Esophagus (tissue), 2 donors: ENCODE results near the gene AKNA. TPM values are rescaled to one million over a fixed set of nuclear protein-coding genes. Genes with fewer than 3 reads are reported as not detected.
"Not testable (repeated sequence)": the region's sequence is repeated elsewhere in the genome, so short reads cannot be mapped to it uniquely, and the experiment has no call there.

ENCODE experiments used
- H3K27ac ChIP-seq, 2 donors: one replicate each; pipeline ENCODE4 v1.5.1; 2013; ENCODE audit warnings: low read depth in 2 of 2, mild to moderate bottlenecking in 2 of 2, inconsistent platforms in 1 of 2, low read length in 1 of 2, moderate library complexity in 1 of 2
- H3K27me3 ChIP-seq, 2 donors: one replicate each; pipeline ENCODE4 v1.6.1; 2013; ENCODE audit warnings: low read length in 2 of 2, control low read depth in 1 of 2, mild to moderate bottlenecking in 1 of 2; ENCODE audit not compliant: insufficient read depth in 2 of 2, control insufficient read depth in 1 of 2
- H3K36me3 ChIP-seq, 2 donors: one replicate each; pipeline ENCODE4 v1.6.1; 2013; ENCODE audit warnings: low read length in 1 of 2; ENCODE audit not compliant: control insufficient read depth in 2 of 2, insufficient read depth in 2 of 2
- H3K4me1 ChIP-seq, 2 donors: one replicate each; pipeline ENCODE4 v1.6.1; 2013; ENCODE audit warnings: low read length in 1 of 2; ENCODE audit not compliant: control insufficient read depth in 2 of 2, insufficient read depth in 2 of 2
- H3K4me3 ChIP-seq, 2 donors: one replicate each; pipeline ENCODE4 v1.5.1; 2013; ENCODE audit warnings: low read length in 2 of 2, mild to moderate bottlenecking in 2 of 2, low read depth in 1 of 2, moderate library complexity in 1 of 2
- H3K9me3 ChIP-seq, 2 donors: one replicate each; pipeline ENCODE4 v1.6.1; 2013; ENCODE audit warnings: mild to moderate bottlenecking in 2 of 2, low read depth in 1 of 2, low read length in 1 of 2, moderate library complexity in 1 of 2; ENCODE audit not compliant: control insufficient read depth in 2 of 2, insufficient read depth in 1 of 2
- WGBS, 2 donors: extraction: QIAGEN DNeasy Blood & Tissue Kit; methylation state at CpG; one replicate each; pipeline ENCODE4 v1.1.7; 2013; 5-methylcytosine and 5-hydroxymethylcytosine counted together
- polyA plus RNA-seq, 2 donors: library from polyadenylated mRNA; stranded (reverse); fragments of 200-250 nt; gene quantifications; one replicate each; pipeline ENCODE4 v1.2.3, GENCODE V29; 2013
- donor health status: healthy with polysubstance abuse.
- donor health status: Bipolar disorder and iron deficiency.

Gene AKNA
- polyA plus RNA-seq, 2 donors, result 5.8 to 8.3 TPM

DNA sequence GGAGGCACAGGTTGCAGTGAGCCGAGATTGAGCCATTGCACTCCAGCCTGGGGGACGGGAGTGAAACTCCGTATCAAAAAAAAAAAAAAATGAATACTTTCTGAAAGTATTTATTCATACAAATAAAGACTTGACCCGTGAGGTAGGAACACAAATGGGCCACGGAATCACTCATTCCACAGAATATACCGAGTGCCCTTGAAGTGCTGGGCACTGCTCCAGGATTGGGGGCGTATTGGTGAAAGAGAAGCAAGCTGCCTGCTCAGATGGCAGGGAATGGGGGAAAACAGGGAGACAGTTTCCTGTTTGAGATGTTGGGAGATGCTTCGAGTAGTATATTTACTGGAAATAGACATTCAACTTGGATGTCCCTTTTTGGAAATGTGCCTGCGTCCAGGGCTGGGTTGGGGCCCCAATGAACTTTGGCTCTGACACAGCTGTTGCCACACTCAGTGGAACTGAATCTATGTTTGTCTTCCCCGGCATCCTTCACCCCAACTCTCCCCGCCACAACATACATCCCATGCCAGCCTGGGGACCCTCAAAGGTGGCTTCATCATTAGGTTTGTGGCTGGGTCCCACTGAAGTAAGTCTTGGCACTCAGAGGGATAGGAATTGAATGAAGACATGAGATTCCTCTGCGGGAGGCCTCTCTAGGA, 65.5 kb downstream of the AKNA start:
- WGBS, 2 donors, result 67 to 74% methylated on average over 11 to 12 of the region's 12 CpGs

DNA sequence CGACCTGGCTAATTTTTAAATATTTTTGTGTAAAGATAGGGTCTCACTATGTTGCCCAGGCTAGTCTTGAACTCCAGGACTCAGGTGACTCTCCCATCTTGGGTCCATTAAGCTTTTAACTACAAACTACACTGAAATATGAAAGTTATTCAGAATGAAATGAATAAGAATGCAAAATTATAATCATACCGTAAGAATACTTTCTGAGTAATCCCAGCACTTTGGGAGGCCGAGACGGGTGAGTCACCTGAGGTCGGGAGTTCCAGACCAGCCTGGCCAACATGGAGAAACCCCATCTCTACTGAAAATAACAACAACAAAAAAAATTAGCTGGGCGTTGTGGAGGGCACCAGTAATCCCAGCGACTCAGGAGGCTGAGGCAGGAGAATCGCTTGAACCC, 66.0 kb downstream of the AKNA start:
- Histone ChIP-seq H3K36me3 (no peaks in the 10 kb centered on the region), H3K4me1 (no peaks in the 10 kb centered on the region), H3K27ac (no peak overlapping the region), H3K9me3 (no peaks in the 10 kb centered on the region), H3K4me3 (no peak overlapping the region), H3K27me3 (no peaks in the 10 kb centered on the region)
- WGBS, 2 donors, result 69 to 75% methylated on average over 8 of the region's 8 CpGs

More for the DNA sequence above, 65.5 kb downstream of the AKNA start:
- not testable (repeated sequence) for H3K36me3 ChIP-seq, H3K27me3 ChIP-seq, H3K9me3 ChIP-seq, H3K4me1 ChIP-seq, H3K27ac ChIP-seq, H3K4me3 ChIP-seq

DNA sequence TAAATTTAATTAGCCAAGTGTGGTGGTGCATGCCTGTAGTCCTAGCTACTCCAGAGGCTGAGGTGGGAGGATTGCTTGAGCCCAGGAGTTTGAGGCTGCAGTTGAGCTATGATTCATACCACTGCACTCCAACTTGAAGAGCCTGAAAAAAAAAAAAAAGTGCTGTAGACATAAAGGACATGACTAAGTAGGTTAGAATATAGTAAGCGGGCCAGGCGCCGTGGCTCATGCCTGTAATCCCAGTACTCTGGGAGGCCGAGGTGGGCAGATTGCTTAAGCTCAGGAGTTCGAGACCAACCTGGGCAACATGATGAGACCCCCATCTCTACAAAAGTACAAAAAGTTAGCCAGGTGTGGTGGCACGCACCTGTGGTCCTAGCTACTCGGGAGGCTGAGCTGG, 67.1 kb downstream of the AKNA start:
- not testable (repeated sequence) for H3K27ac ChIP-seq, H3K27me3 ChIP-seq, H3K4me3 ChIP-seq, H3K9me3 ChIP-seq, H3K4me1 ChIP-seq, H3K36me3 ChIP-seq
- 83 to 89% methylated on average over 7 of the region's 7 CpGs for WGBS, 2 donors

DNA sequence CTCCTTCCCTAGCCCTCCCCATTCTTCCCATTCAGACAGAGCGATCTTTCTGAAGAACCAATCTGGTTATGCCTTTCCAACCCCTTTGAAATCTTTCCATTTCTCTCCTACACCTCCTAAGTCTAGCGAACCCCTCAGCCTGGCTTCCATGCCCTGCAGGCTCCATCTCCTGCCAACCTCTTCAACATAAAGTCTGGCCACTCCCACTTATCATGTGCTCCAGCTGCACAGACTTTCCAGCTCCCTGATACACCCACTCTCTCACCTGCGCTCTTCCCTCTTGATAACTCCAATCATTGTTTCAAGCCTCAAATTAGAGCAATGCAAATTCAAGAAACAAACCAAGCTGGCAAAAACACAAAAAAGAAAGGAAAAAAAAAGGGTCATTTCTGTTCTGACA, 68.6 kb downstream of the AKNA start:
- no peaks in the 10 kb centered on the region for H3K36me3 ChIP-seq
- 50 to 54% methylated on average over 3 of the region's 3 CpGs for WGBS, 2 donors
- no peak overlapping the region for H3K4me3 ChIP-seq
- no peaks in the 10 kb centered on the region for H3K27me3 ChIP-seq
- peaks cover 0 to 2% of the 10 kb centered on the region in 2 donors for H3K4me1 ChIP-seq
- H3K9me3 ChIP-seq, result peaks cover 0 to 5% of the 10 kb centered on the region in 2 donors
- no peak overlapping the region for H3K27ac ChIP-seq

DNA sequence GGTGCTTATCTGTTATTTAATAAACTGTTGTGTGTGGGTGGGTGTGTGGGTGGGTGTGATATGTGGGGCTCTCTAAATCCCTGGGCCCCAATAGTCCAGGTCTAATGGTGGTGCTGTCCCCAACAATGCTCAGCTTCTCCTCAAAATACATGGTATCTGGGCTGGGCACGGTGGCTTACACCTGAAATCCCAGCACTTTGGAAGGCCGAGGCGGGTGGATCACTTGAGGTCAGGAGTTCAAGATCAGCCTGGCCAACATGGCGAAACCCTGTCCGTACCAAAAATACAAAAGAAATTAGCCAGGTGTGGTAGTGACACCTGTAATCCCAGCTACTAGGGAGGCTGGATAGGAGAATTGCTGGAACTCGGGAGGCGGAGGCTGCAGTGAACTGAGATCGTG, 69.4 kb downstream of the AKNA start:
- Histone ChIP-seq H3K4me1 (peaks cover 0 to 2% of the 10 kb centered on the region in 2 donors), H3K9me3 (peaks cover 0 to 5% of the 10 kb centered on the region in 2 donors), H3K27ac (no peak overlapping the region), H3K4me3 (no peak overlapping the region), H3K36me3 (no peaks in the 10 kb centered on the region), H3K27me3 (no peaks in the 10 kb centered on the region)
- 71 to 93% methylated on average over 8 of the region's 8 CpGs for WGBS, 2 donors

DNA sequence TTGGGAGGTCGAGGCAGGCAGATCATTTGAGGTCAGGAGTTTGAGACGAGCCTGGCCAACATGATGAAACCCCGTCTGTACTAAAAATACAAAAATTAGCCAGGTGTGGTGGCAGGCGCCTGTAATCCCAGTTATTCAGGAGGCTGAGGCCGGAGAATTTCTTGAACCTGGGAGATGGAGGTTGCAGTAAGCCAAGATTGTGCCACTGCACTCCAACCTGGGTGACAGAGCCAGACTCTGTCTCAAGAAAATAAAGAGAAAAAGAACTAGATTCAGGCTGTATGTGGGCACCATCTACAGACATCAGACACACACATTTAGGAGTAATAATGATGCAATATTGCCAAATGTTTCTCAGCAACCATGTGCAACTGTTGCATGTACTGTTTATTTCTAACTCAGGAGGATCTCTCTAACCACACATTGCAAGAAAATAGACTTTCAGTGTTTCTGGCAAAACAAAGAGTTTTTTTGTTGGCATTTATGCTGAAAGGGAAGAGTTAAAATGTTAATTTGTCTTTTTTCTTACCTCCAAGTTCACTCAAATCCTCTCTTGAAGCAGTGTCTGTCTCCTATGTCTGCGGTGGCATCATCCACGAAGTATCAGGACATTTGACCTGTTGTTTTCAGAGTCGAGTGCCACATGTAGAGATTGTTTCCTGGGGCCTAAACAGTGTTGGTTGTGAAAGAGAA, 70.0 kb downstream of the AKNA start:
- Histone ChIP-seq H3K27me3 (no peaks in the 10 kb centered on the region), H3K4me1 (peaks cover 0 to 2% of the 10 kb centered on the region in 2 donors), H3K27ac (no peak overlapping the region), H3K4me3 (no peak overlapping the region), H3K36me3 (no peaks in the 10 kb centered on the region), H3K9me3 (peaks cover 0 to 5% of the 10 kb centered on the region in 2 donors)
- 70 to 84% methylated on average over 8 of the region's 8 CpGs for WGBS, 2 donors

DNA sequence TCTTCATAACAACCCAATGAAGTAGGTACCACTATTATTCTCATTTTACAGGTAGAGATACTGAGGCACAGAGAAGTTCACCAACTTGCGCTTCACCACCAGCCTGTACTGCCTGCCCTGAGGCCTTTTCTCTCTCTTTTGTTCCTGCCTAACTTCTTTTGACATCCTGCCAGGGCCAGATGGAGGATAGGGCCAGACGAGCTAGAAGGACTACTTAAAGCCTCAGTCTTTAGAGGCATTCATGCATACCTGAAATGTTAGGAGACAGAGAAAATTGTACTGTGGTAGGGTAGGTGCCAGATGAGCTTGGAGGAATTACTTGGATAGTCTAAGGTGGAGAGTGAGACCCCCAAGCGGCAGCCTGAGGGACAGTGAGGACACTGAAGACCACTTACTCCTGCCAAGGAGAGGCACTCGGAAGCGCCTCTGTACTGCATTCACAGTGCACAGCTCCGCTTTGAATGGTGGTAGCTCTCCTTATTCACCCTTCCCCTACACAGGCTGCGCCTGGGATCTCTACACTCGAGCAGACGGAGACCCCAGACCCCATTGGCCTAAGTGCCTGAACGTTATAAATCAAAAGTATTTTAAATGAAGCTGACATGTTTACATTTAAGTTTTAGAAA, 71.1 kb downstream of the AKNA start:
- Histone ChIP-seq H3K4me3 (no peak overlapping the region), H3K27ac (no peak overlapping the region), H3K36me3 (no peaks in the 10 kb centered on the region), H3K4me1 (peaks cover 0 to 2% of the 10 kb centered on the region in 2 donors), H3K27me3 (no peaks in the 10 kb centered on the region), H3K9me3 (peaks cover 0 to 5% of the 10 kb centered on the region in 2 donors)
- WGBS, 2 donors, result 70 to 72% methylated on average over 10 of the region's 10 CpGs

DNA sequence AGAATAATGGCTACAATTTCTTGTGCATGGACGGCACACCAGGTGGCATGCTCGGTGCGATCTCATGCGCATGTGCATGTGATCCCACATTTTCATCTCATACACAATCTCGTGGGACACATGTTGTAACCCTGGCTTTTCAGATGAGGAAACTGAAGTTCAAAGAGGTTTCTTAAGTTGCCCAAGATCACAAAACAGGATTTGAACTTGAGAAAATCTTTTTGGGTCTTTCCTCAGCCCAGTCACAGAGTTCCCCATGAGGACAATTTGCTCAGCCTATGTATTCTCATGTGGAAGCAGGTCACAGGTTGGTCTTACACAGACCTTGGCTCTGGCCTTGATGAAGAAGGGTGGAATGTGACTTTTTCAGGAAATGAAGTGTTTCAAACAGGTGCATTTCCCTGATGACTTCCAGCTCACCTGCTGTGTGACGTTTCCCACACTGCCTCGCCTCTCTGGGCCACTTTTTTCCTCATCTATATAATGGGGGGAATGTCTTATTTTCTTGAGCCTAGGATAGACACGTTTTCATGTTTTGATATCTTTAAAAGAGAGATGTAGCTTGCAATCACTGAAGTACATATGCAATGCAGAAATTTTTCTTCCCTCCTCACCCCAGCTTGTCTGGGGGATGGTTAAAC, 71.9 kb downstream of the AKNA start:
- peaks cover 0 to 2% of the 10 kb centered on the region in 2 donors for H3K4me1 ChIP-seq
- H3K9me3 ChIP-seq, result peaks cover 0 to 5% of the 10 kb centered on the region in 2 donors
- 82 to 87% methylated on average over 8 of the region's 8 CpGs for WGBS, 2 donors
- no peaks in the 10 kb centered on the region for H3K36me3 ChIP-seq
- H3K4me3 ChIP-seq, result no peak overlapping the region
- H3K27ac ChIP-seq, result peak overlapping the region in 1 of 2 donors; percentile 27
- no peaks in the 10 kb centered on the region for H3K27me3 ChIP-seq

DNA sequence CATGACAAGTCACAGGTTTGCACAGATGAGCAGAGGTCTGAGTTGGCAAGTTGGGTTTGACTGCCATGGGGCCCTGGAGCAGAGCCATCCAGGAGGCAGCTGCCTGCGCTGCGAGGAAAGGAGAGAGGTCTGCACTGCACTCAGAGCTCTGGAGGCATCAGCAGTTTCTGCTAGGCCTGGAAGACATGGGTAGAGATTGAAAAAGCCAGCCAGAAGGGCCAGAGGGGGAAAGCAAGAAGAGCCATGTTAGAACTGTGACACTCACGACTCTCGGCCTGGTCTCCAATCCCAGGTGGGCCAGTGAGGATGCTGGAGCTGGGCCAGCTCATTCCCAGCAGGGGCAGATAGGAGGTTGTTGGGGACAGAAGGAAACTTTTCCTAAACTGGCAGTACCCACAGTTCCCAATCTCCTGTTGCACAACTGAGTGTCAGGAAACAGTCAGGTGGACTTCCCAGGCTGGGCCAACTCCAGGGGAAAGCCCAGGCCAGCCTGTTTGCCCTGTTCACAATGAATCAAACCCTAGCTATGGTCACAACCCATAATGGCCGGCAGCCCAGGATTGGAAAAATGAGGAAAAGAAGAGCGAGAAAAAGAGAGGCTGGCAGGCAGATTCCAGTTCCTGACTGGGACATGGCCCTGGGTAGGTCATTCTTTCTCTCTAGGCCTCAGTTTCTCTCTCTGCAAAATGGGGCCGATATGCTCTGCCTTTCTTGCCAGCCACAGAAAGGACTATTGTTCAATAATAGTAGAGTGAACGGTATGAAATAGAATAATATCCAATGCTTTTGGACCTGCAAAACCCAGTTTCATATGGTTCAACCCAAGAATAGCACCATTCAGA, 72.7 kb downstream of the AKNA start:
- Histone ChIP-seq H3K27me3 (no peaks in the 10 kb centered on the region), H3K27ac (no peak overlapping the region), H3K4me3 (no peak overlapping the region), H3K9me3 (peaks cover 0 to 5% of the 10 kb centered on the region in 2 donors), H3K36me3 (peaks cover 0 to 3% of the 10 kb centered on the region in 2 donors), H3K4me1 (peaks cover 0 to 2% of the 10 kb centered on the region in 2 donors)
- WGBS, 2 donors, result 81 to 85% methylated on average over 8 of the region's 8 CpGs
